Gastrocnemius medialis (tissue), 4 donors: Measurements from ENCODE around the gene ZNF805. TPM values are rescaled to one million over a fixed set of nuclear protein-coding genes. Genes with fewer than 3 reads are reported as not detected.

Source experiments
- ATAC-seq, 2 donors: fragments of 150-250 bp; one replicate each; pipeline ENCODE4 v1.9.1; 2016
- DNase-seq, 2 donors: peaks; one replicate each; pipeline ENCODE4 v3.0.0-alpha.2; 2019
- H3K27ac ChIP-seq, 4 donors: fragments of 200-600 bp; sonication (generic); 1 replicate in 1 of 4; 2 replicates in 3 of 4; pipeline ENCODE4 v1.5.1; 2016 to 2018; ENCODE audit warnings: mild to moderate bottlenecking in 2 of 4, moderate library complexity in 1 of 4
- H3K27me3 ChIP-seq, 3 donors: fragments of 200-600 bp; sonication (generic) in 2 of 3; 1 replicate in 1 of 3; 2 replicates in 2 of 3; pipeline versions ENCODE4 v1.5.1 to v1.6.0; 2016 to 2019; ENCODE audit warnings: mild to moderate bottlenecking in 1 of 3, moderate library complexity in 1 of 3
- H3K36me3 ChIP-seq, 2 donors: fragments of 200-600 bp; sonication (generic) in 1 of 2; one replicate each; pipeline ENCODE4 v1.5.1; 2017 to 2018
- H3K4me1 ChIP-seq, 2 donors: fragments of 200-600 bp; sonication (generic) in 1 of 2; one replicate each; pipeline ENCODE4 v1.5.1; 2016 to 2017; ENCODE audit warnings: mild to moderate bottlenecking in 2 of 2
- H3K4me3 ChIP-seq, 4 donors: fragments of 200-600 bp; sonication (generic) in 3 of 4; 1 replicate in 1 of 4; 2 replicates in 3 of 4; pipeline ENCODE4 v1.5.1; 2016 to 2019; ENCODE audit warnings: mild to moderate bottlenecking in 2 of 4
- H3K9me3 ChIP-seq, 3 donors: fragments of 200-600 bp; sonication (generic) in 2 of 3; 1 replicate in 1 of 3; 2 replicates in 2 of 3; pipeline ENCODE4 v1.5.1; 2016 to 2019
- CTCF ChIP-seq, 5 experiments: fragments of 450-650 bp in 3 of 5; fragments of 200-600 bp in 2 of 5; sonication (generic) in 2 of 5; IDR thresholded peaks in 4 of 5; conservative IDR thresholded peaks in 1 of 5; 1 replicate in 4 of 5; 2 replicates in 1 of 5; pipeline ENCODE4 v1.5.1; 2016 to 2019; ENCODE audit warnings: antibody characterized with exemption in 5 of 5, mild to moderate bottlenecking in 3 of 5, moderate library complexity in 3 of 5
- POLR2A ChIP-seq, 2 donors: fragments of 450-650 bp; IDR thresholded peaks; one replicate each; pipeline ENCODE4 v1.6.1; 2017; ENCODE audit warnings: antibody characterized with exemption in 2 of 2, mild to moderate bottlenecking in 2 of 2, moderate library complexity in 2 of 2
- in situ Hi-C, 4 donors: fragments of 200-750 bp; cut with MboI; loops; one replicate each; pipeline versions ENCODE4 v1.15.0 to v1.8.0; 2017; ENCODE audit warnings: low sequenced_read_pairs in 4 of 4
- intact Hi-C: fragments of 100-400 bp; cut with DNase I; formaldehyde crosslinking; loops from one replicate; pipeline ENCODE4 v1.15.1; 2023; ENCODE audit warnings: low total_unique reads
- total RNA-seq, 4 donors: library from RNA; depleted of rRNA; stranded (reverse); fragments of >200 nt; gene quantifications; one replicate each; pipeline versions ENCODE4 v1.1.0 to v1.2.3, GENCODE V29; 2016

The ZNF805 gene
- total RNA-seq, 4 donors from 2014 or later = 9.3 to 20.2 (median 14.8) TPM

DNA sequence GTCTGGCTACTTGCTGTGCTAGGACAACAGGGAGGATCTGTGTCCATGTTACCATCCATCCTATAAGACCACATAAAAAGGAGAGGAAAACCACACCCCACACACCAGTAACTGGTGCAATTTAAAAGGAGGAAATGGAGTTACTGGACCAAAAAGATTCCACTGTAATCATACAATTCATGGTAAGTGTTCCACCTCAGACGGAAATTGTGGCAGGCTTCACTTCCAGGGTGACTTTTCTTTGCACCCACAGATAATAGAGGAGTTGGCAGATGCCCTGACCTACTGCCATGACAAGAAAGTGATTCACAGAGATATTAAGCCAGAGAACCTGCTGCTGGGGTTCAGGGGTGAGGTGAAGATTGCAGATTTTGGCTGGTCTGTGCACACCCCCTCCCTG is 7.2 kb upstream of the ZNF805 start:
- ATAC-seq (no peak), DNase-seq (no peak)
- Histone ChIP-seq H3K27ac (no peak overlapping the region), H3K4me3 (no peak overlapping the region), H3K9me3 (no peaks in the 10 kb centered on the region), H3K4me1 (no peaks in the 10 kb centered on the region), H3K27me3 (no peaks in the 10 kb centered on the region), H3K36me3 (no peaks in the 10 kb centered on the region)
- no peak for TF ChIP-seq POLR2A (IDR thresholded peaks at IDR 0.05)
- TF ChIP-seq CTCF (IDR thresholded peaks at IDR 0.05 in 4 of 5, conservative IDR thresholded peaks at IDR 0.05 in 1 of 5) = no peak
- intact Hi-C loops = no loop called here
- in situ Hi-C loops = no loop called here

GRCh38 chr19:57239982-57240310 is 486 bp upstream of the ZNF805 start:
- no peak for DNase-seq
- in situ Hi-C loops = no loop called here
- intact Hi-C loops = loop anchor here (1.0 to 2.0 kb wide), 4 partner anchors 40 to 702 kb away; partner anchors contain the start of genes ZFP28, ZNF264, ZNF460 and ZNF776
- TF ChIP-seq CTCF (IDR thresholded peaks at IDR 0.05 in 4 of 5, conservative IDR thresholded peaks at IDR 0.05 in 1 of 5) = no peak
- H3K36me3 ChIP-seq = peaks cover 0 to 13% of the 10 kb centered on the region in 2 donors
- peak in 1 of 2 donors; percentile 5 for ATAC-seq
- H3K4me1 ChIP-seq = peaks cover 23% of the 10 kb centered on the region in 2 donors
- peak overlapping the region; percentile 89 to 97 (median 96) for H3K27ac ChIP-seq
- H3K9me3 ChIP-seq = no peaks in the 10 kb centered on the region
- peak overlapping the region; percentile 93 to 98 (median 97) for H3K4me3 ChIP-seq
- no peaks in the 10 kb centered on the region for H3K27me3 ChIP-seq

GRCh38 chr19:57241176-57241575 is 744 bp downstream of the ZNF805 start:
- no peak for DNase-seq
- in situ Hi-C loops = no loop called here
- ATAC-seq = peak in 1 of 2 donors; percentile 5
- Histone ChIP-seq H3K9me3 (no peaks in the 10 kb centered on the region), H3K27me3 (no peaks in the 10 kb centered on the region), H3K36me3 (peaks cover 0 to 22% of the 10 kb centered on the region in 2 donors), H3K27ac (peak overlapping the region; percentile 89 to 97 (median 96)), H3K4me3 (peak overlapping the region; percentile 93 to 98 (median 97)), H3K4me1 (peaks cover 23% of the 10 kb centered on the region in 2 donors)
- no peak for TF ChIP-seq POLR2A (IDR thresholded peaks at IDR 0.05)
- no peak for TF ChIP-seq CTCF (IDR thresholded peaks at IDR 0.05 in 4 of 5, conservative IDR thresholded peaks at IDR 0.05 in 1 of 5)
- intact Hi-C loops = loop anchor here (2.0 kb wide), 1 partner anchor 50 kb away; the partner anchor contains the start of gene ZNF264

DNA sequence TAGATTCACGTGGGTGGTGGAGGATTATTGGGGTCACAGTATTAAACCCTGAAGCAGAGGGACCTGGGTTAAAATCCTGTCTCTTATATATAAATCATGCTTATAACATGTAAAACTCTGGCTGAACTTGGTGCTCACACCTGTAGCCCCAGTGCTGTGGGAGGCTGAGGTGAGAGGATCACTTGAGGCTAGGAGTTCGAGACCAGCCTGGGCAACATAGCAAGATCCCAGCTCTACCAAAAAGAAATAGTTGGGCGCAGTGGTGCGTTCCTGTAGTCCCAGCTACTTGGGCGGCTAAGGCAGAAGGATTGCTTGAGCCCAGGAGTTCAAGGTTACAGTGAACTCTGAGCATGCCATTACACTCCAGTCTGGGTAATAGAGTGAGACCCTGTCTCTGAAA is 2.4 kb downstream of the ZNF805 start:
- intact Hi-C loops (no loop called here), in situ Hi-C loops (no loop called here)
- no peak overlapping the region for H3K27ac ChIP-seq
- DNase-seq = no peak
- ATAC-seq = no peak
- TF ChIP-seq CTCF (IDR thresholded peaks at IDR 0.05 in 4 of 5, conservative IDR thresholded peaks at IDR 0.05 in 1 of 5) = no peak
- no peak for TF ChIP-seq POLR2A (IDR thresholded peaks at IDR 0.05)
- H3K4me3 ChIP-seq = no peak overlapping the region
- H3K27me3 ChIP-seq = no peaks in the 10 kb centered on the region
- no peaks in the 10 kb centered on the region for H3K9me3 ChIP-seq
- peaks cover 23% of the 10 kb centered on the region in 2 donors for H3K4me1 ChIP-seq
- peaks cover 0 to 34% of the 10 kb centered on the region in 2 donors for H3K36me3 ChIP-seq

DNA sequence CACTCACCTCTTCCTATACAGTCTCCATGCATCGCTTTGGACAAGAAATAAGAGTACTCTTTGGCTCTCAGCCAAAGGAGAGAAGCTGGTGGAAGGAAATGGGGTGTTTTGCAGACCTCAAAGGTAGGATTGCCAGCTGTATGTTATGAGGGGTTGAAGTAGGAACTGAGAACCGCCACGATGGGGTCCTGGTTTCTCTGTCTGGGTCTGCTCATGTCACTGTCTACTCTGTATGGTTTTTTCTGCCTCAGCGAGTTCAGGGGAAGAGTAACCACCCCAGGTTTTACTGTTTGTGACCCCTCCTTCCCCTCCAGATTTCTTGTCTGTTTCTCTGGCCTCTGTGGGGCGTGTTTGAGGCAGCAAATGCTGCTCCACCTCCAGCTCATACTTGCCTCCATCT is 4.1 kb downstream of the ZNF805 start:
- no peak overlapping the region for H3K4me3 ChIP-seq
- peaks cover 0 to 48% of the 10 kb centered on the region in 2 donors for H3K36me3 ChIP-seq
- DNase-seq (no peak), ATAC-seq (no peak)
- in situ Hi-C loops = no loop called here
- TF ChIP-seq CTCF (IDR thresholded peaks at IDR 0.05 in 4 of 5, conservative IDR thresholded peaks at IDR 0.05 in 1 of 5) (no peak), POLR2A (IDR thresholded peaks at IDR 0.05) (no peak)
- H3K4me1 ChIP-seq = peaks cover 23% of the 10 kb centered on the region in 2 donors
- H3K9me3 ChIP-seq = no peaks in the 10 kb centered on the region
- intact Hi-C loops = no loop called here
- H3K27me3 ChIP-seq = no peaks in the 10 kb centered on the region
- H3K27ac ChIP-seq = no peak overlapping the region
